ENCODE data around the gene MEP1B. TPM values are rescaled to one million over a fixed set of nuclear protein-coding genes. Genes with fewer than 3 reads are reported as not detected.

Gene MEP1B
- total RNA-seq, 2 experiments from 2014 or later, result 0.20 TPM; not detected in 1

GRCh38 chr18:32237049-32237448, 47.2 kb downstream of the MEP1B start:
- CTCF ChIA-PET, result interaction anchor here (1.8 kb wide), 1 partner anchor 79 kb away, joined by 5 read pairs; no protein-coding TSS in a partner anchor
- ATAC-seq, result no peak
- H3K4me1 Mint-ChIP-seq, result no peaks in the 10 kb centered on the region
- H3K4me3 Mint-ChIP-seq, result no peak overlapping the region
- no peaks in the 10 kb centered on the region for H3K9me3 Mint-ChIP-seq (ENCODE audit: low read depth)
- peaks cover 10% of the 10 kb centered on the region for H3K27me3 Mint-ChIP-seq
- no peak overlapping the region for H3K27ac Mint-ChIP-seq
- no peak for DNase-seq
- no peaks in the 10 kb centered on the region for H3K36me3 Mint-ChIP-seq

- no peak overlapping the region for H3K27ac Mint-ChIP-seq
- H3K27me3 Mint-ChIP-seq, result peaks cover 10% of the 10 kb centered on the region
- H3K4me1 Mint-ChIP-seq, result no peaks in the 10 kb centered on the region
- H3K4me3 Mint-ChIP-seq, result no peak overlapping the region
- DNase-seq (no peak), ATAC-seq (no peak)
- H3K36me3 Mint-ChIP-seq, result no peaks in the 10 kb centered on the region
- H3K9me3 Mint-ChIP-seq (ENCODE audit: low read depth), result no peaks in the 10 kb centered on the region
- CTCF ChIA-PET, result interaction anchor here (1.8 kb wide), 1 partner anchor 81 kb away, joined by 5 read pairs; no protein-coding TSS in a partner anchor
These were observed 48.9 kb downstream of the MEP1B start for GRCh38 chr18:32238635-32239268.

GRCh38 chr18:32242395-32242794, 52.6 kb downstream of the MEP1B start:
- no peaks in the 10 kb centered on the region for H3K36me3 Mint-ChIP-seq
- no peaks in the 10 kb centered on the region for H3K4me1 Mint-ChIP-seq
- DNase-seq, result no peak
- CTCF ChIA-PET, result no interaction called here
- H3K9me3 Mint-ChIP-seq (ENCODE audit: low read depth), result no peaks in the 10 kb centered on the region
- no peak overlapping the region for H3K27ac Mint-ChIP-seq
- H3K27me3 Mint-ChIP-seq, result peaks cover 12% of the 10 kb centered on the region
- no peak for ATAC-seq
- no peak overlapping the region for H3K4me3 Mint-ChIP-seq

- H3K4me3 Mint-ChIP-seq, result no peak overlapping the region
- no peaks in the 10 kb centered on the region for H3K9me3 Mint-ChIP-seq (ENCODE audit: low read depth)
- DNase-seq, result no peak
- no peak for ATAC-seq
- peaks cover 20% of the 10 kb centered on the region for H3K27me3 Mint-ChIP-seq
- H3K4me1 Mint-ChIP-seq, result no peaks in the 10 kb centered on the region
- H3K36me3 Mint-ChIP-seq, result no peaks in the 10 kb centered on the region
- CTCF ChIA-PET, result no interaction called here
- H3K27ac Mint-ChIP-seq, result no peak overlapping the region
These were observed 53.5 kb downstream of the MEP1B start for GRCh38 chr18:32243358-32243757.

- ATAC-seq (no peak), DNase-seq (no peak)
- H3K4me1 Mint-ChIP-seq, result no peaks in the 10 kb centered on the region
- H3K4me3 Mint-ChIP-seq, result no peak overlapping the region
- H3K27ac Mint-ChIP-seq, result no peak overlapping the region
- no peaks in the 10 kb centered on the region for H3K36me3 Mint-ChIP-seq
- peaks cover 25% of the 10 kb centered on the region for H3K27me3 Mint-ChIP-seq
- H3K9me3 Mint-ChIP-seq (ENCODE audit: low read depth), result no peaks in the 10 kb centered on the region
- CTCF ChIA-PET, result no interaction called here
These were observed 55.0 kb downstream of the MEP1B start for GRCh38 chr18:32244881-32245280.

- CTCF ChIA-PET, result no interaction called here
- Mint-ChIP-seq H3K27ac (no peak overlapping the region), H3K4me1 (no peaks in the 10 kb centered on the region), H3K27me3 (peaks cover 29% of the 10 kb centered on the region), H3K9me3 (ENCODE audit: low read depth) (no peaks in the 10 kb centered on the region), H3K4me3 (no peak overlapping the region), H3K36me3 (no peaks in the 10 kb centered on the region)
- no peak for DNase-seq
- no peak for ATAC-seq
These were observed 59.5 kb downstream of the MEP1B start for GRCh38 chr18:32249147-32249929.

GRCh38 chr18:32251466-32251865, 61.6 kb downstream of the MEP1B start:
- Mint-ChIP-seq H3K4me3 (no peak overlapping the region), H3K27ac (no peak overlapping the region), H3K9me3 (ENCODE audit: low read depth) (no peaks in the 10 kb centered on the region), H3K4me1 (no peaks in the 10 kb centered on the region), H3K27me3 (peaks cover 31% of the 10 kb centered on the region), H3K36me3 (no peaks in the 10 kb centered on the region)
- no peak for ATAC-seq
- CTCF ChIA-PET, result no interaction called here
- DNase-seq, result no peak

GRCh38 chr18:32252141-32252860, 62.5 kb downstream of the MEP1B start:
- Mint-ChIP-seq H3K9me3 (ENCODE audit: low read depth) (no peaks in the 10 kb centered on the region), H3K27ac (no peak overlapping the region), H3K4me1 (no peaks in the 10 kb centered on the region), H3K27me3 (peaks cover 33% of the 10 kb centered on the region), H3K36me3 (no peaks in the 10 kb centered on the region), H3K4me3 (no peak overlapping the region)
- CTCF ChIA-PET, result no interaction called here
- DNase-seq (no peak), ATAC-seq (no peak)

- no peaks in the 10 kb centered on the region for H3K4me1 Mint-ChIP-seq
- H3K27me3 Mint-ChIP-seq, result peaks cover 28% of the 10 kb centered on the region
- CTCF ChIA-PET, result no interaction called here
- H3K27ac Mint-ChIP-seq, result no peak overlapping the region
- H3K9me3 Mint-ChIP-seq (ENCODE audit: low read depth), result no peaks in the 10 kb centered on the region
- DNase-seq, result no peak
- ATAC-seq, result no peak
- H3K4me3 Mint-ChIP-seq, result no peak overlapping the region
- H3K36me3 Mint-ChIP-seq, result no peaks in the 10 kb centered on the region
These were observed 65.7 kb downstream of the MEP1B start for GRCh38 chr18:32255570-32255969.

GRCh38 chr18:32257084-32257785, 67.4 kb downstream of the MEP1B start:
- Mint-ChIP-seq H3K4me1 (no peaks in the 10 kb centered on the region), H3K27ac (no peak overlapping the region), H3K4me3 (no peak overlapping the region), H3K36me3 (no peaks in the 10 kb centered on the region), H3K27me3 (peaks cover 26% of the 10 kb centered on the region), H3K9me3 (ENCODE audit: low read depth) (no peaks in the 10 kb centered on the region)
- DNase-seq, result no peak
- CTCF ChIA-PET, result no interaction called here
- ATAC-seq, result no peak

GRCh38 chr18:32258148-32258547, 68.3 kb downstream of the MEP1B start:
- Mint-ChIP-seq H3K27ac (no peak overlapping the region), H3K4me3 (no peak overlapping the region), H3K36me3 (no peaks in the 10 kb centered on the region), H3K27me3 (peaks cover 25% of the 10 kb centered on the region), H3K9me3 (ENCODE audit: low read depth) (no peaks in the 10 kb centered on the region), H3K4me1 (no peaks in the 10 kb centered on the region)
- DNase-seq, result no peak
- CTCF ChIA-PET, result no interaction called here
- ATAC-seq, result no peak

GRCh38 chr18:32258558-32259204, 68.8 kb downstream of the MEP1B start:
- no peak overlapping the region for H3K27ac Mint-ChIP-seq
- DNase-seq (no peak), ATAC-seq (no peak)
- H3K36me3 Mint-ChIP-seq, result no peaks in the 10 kb centered on the region
- no peak overlapping the region for H3K4me3 Mint-ChIP-seq
- no peaks in the 10 kb centered on the region for H3K9me3 Mint-ChIP-seq (ENCODE audit: low read depth)
- H3K4me1 Mint-ChIP-seq, result no peaks in the 10 kb centered on the region
- H3K27me3 Mint-ChIP-seq, result peaks cover 28% of the 10 kb centered on the region
- CTCF ChIA-PET, result no interaction called here

GRCh38 chr18:32259553-32259952, 69.7 kb downstream of the MEP1B start:
- Mint-ChIP-seq H3K4me1 (no peaks in the 10 kb centered on the region), H3K4me3 (no peak overlapping the region), H3K27me3 (peaks cover 29% of the 10 kb centered on the region), H3K9me3 (ENCODE audit: low read depth) (no peaks in the 10 kb centered on the region), H3K27ac (no peak overlapping the region), H3K36me3 (no peaks in the 10 kb centered on the region)
- DNase-seq, result no peak
- CTCF ChIA-PET, result no interaction called here
- no peak for ATAC-seq
